ENCODE measurements around the gene HNF1B. TPM values are rescaled to one million over a fixed set of nuclear protein-coding genes. Genes with fewer than 3 reads are reported as not detected.

The HNF1B gene
- total RNA-seq, 1 donor from 2014 or later = 29.8 TPM

GRCh38 chr17:37671824-37672547 is 72.9 kb downstream of the HNF1B start:
- no peak for TF ChIP-seq CTCF (conservative IDR thresholded peaks at IDR 0.05; ENCODE audit: low read depth, low read length)
- peak; percentile 92 for DNase-seq (ENCODE audit: low read depth)
- H3K4me3 ChIP-seq (ENCODE audit: low read depth, low read length) = no peak overlapping the region

- DNase-seq (ENCODE audit: low read depth) = no peak
- no peak overlapping the region for H3K4me3 ChIP-seq (ENCODE audit: low read depth, low read length)
- TF ChIP-seq CTCF (conservative IDR thresholded peaks at IDR 0.05; ENCODE audit: low read depth, low read length) = no peak
Measured at GRCh38 chr17:37671028-37671823, 73.6 kb downstream of the HNF1B start.

GRCh38 chr17:37667039-37667438 is 77.8 kb downstream of the HNF1B start:
- no peak for TF ChIP-seq CTCF (conservative IDR thresholded peaks at IDR 0.05; ENCODE audit: low read depth, low read length)
- H3K4me3 ChIP-seq (ENCODE audit: low read depth, low read length) = no peak overlapping the region
- no peak for DNase-seq (ENCODE audit: low read depth)

GRCh38 chr17:37664214-37664613 is 80.6 kb downstream of the HNF1B start:
- no peak for DNase-seq (ENCODE audit: low read depth)
- H3K4me3 ChIP-seq (ENCODE audit: low read depth, low read length) = no peak overlapping the region
- TF ChIP-seq CTCF (conservative IDR thresholded peaks at IDR 0.05; ENCODE audit: low read depth, low read length) = no peak

- no peak for TF ChIP-seq CTCF (conservative IDR thresholded peaks at IDR 0.05; ENCODE audit: low read depth, low read length)
- no peak for DNase-seq (ENCODE audit: low read depth)
- H3K4me3 ChIP-seq (ENCODE audit: low read depth, low read length) = no peak overlapping the region
Measured at GRCh38 chr17:37662353-37662752, 82.5 kb downstream of the HNF1B start.

- no peak overlapping the region for H3K4me3 ChIP-seq (ENCODE audit: low read depth, low read length)
- TF ChIP-seq CTCF (conservative IDR thresholded peaks at IDR 0.05; ENCODE audit: low read depth, low read length) = peak; percentile 36
- DNase-seq (ENCODE audit: low read depth) = no peak
Measured at GRCh38 chr17:37661400-37662014, 83.4 kb downstream of the HNF1B start.
